Liver (tissue), 9 donors: ENCODE measurements around the gene TAP1. TPM values are rescaled to one million over a fixed set of nuclear protein-coding genes. Genes with fewer than 3 reads are reported as not detected.

Source experiments
- DNase-seq: peaks from one replicate; pipeline ENCODE4 v3.0.0-alpha.2; 2017; ENCODE audit warnings: low spot score
- H3K27ac ChIP-seq, 2 donors: one replicate each; pipeline ENCODE4 v1.7.0; 2013; ENCODE audit warnings: inconsistent platforms in 2 of 2, low read length in 2 of 2, control low read depth in 1 of 2, low read depth in 1 of 2, mild to moderate bottlenecking in 1 of 2
- H3K27me3 ChIP-seq, 4 donors: one replicate each; pipeline versions ENCODE4 v1.6.1 to v1.7.0; 2013; ENCODE audit warnings: low read length in 3 of 4, inconsistent platforms in 1 of 4, mild to moderate bottlenecking in 1 of 4, moderate library complexity in 1 of 4; ENCODE audit not compliant: control insufficient read depth in 4 of 4, insufficient read depth in 4 of 4
- H3K36me3 ChIP-seq, 4 donors: one replicate each; pipeline versions ENCODE4 v1.6.1 to v1.7.0; 2013; ENCODE audit warnings: low read length in 3 of 4, mild to moderate bottlenecking in 3 of 4, low read depth in 1 of 4, moderate library complexity in 1 of 4; ENCODE audit not compliant: control insufficient read depth in 4 of 4, insufficient read depth in 3 of 4
- H3K4me1 ChIP-seq, 4 donors: one replicate each; pipeline versions ENCODE4 v1.6.1 to v1.7.0; 2013; ENCODE audit warnings: low read length in 3 of 4, mild to moderate bottlenecking in 3 of 4, moderate library complexity in 1 of 4; ENCODE audit not compliant: control insufficient read depth in 4 of 4, insufficient read depth in 4 of 4
- H3K4me3 ChIP-seq, 3 donors: one replicate each; pipeline versions ENCODE4 v1.6.1 to v1.7.0; 2013; ENCODE audit warnings: low read length in 3 of 3, control low read depth in 1 of 3, low read depth in 1 of 3, mild to moderate bottlenecking in 1 of 3
- H3K9ac ChIP-seq, 2 donors: one replicate each; pipeline ENCODE4 v1.7.0; 2013; ENCODE audit warnings: low read length in 2 of 2, mild to moderate bottlenecking in 2 of 2, moderate library complexity in 2 of 2, control low read depth in 1 of 2, low read depth in 1 of 2
- H3K9me3 ChIP-seq, 4 donors: one replicate each; pipeline versions ENCODE4 v1.6.1 to v1.7.0; 2013; ENCODE audit warnings: low read length in 3 of 4; ENCODE audit not compliant: control insufficient read depth in 4 of 4
- ATF3 ChIP-seq: IDR thresholded peaks from 2 replicates; pipeline ENCODE4 v1.6.1; 2016; ENCODE audit warnings: antibody characterized with exemption
- GABPA ChIP-seq, 2 donors: IDR thresholded peaks in 1 of 2; conservative IDR thresholded peaks in 1 of 2; 2 replicates each; pipeline ENCODE4 v1.6.1; 2016; ENCODE audit warnings: antibody characterized with exemption in 2 of 2, mild to moderate bottlenecking in 1 of 2, moderate library complexity in 1 of 2
- MAX ChIP-seq: IDR thresholded peaks from 2 replicates; pipeline ENCODE4 v1.6.1; 2016; ENCODE audit warnings: antibody characterized with exemption
- REST ChIP-seq: IDR thresholded peaks from 2 replicates; pipeline ENCODE4 v1.6.1; 2016; ENCODE audit warnings: antibody characterized with exemption, mild to moderate bottlenecking
- RXRA ChIP-seq, 2 donors: IDR thresholded peaks; 2 replicates each; pipeline ENCODE4 v1.6.1; 2017 to 2018; ENCODE audit warnings: antibody characterized with exemption in 2 of 2, mild to moderate bottlenecking in 1 of 2
- SP1 ChIP-seq: IDR thresholded peaks from 2 replicates; pipeline ENCODE4 v1.6.1; 2018; ENCODE audit warnings: antibody characterized with exemption, mild to moderate bottlenecking
- WGBS: extraction: QIAGEN DNeasy Blood & Tissue Kit; methylation state at CpG from one replicate; pipeline ENCODE4 v1.1.7; 2013; 5-methylcytosine and 5-hydroxymethylcytosine counted together
- polyA plus RNA-seq, 2 donors: library from polyadenylated mRNA; stranded (reverse) in 1 of 2; unstranded in 1 of 2; fragments of 200-250 nt in 1 of 2; fragments of >200 nt in 1 of 2; fragmentation: Nextera tagmentation in 1 of 2; extraction: Ambion mirVana in 1 of 2; gene quantifications; one replicate each; pipeline versions ENCODE4 v1.2.1 to v1.2.3, GENCODE V29; 2013 to 2015
- total RNA-seq, 2 donors: library from RNA; depleted of rRNA; stranded (reverse); fragments of >200 nt; gene quantifications; one replicate each; pipeline ENCODE4 v1.2.3, GENCODE V29; 2014
- TF ChIP-seq, protein P1 (sequence below): IDR thresholded peaks from 2 replicates; pipeline ENCODE4 v1.6.1; 2016; ENCODE audit warnings: antibody characterized with exemption
- donor health status: healthy.
- donor health status: healthy.
- donor health status: healthy.
- donor health status: healthy.
- donor health status: healthy.

TAP1 gene
- total and polyA plus RNA-seq, 4 donors, result 9.8 to 18.2 (median 12.3) TPM

GRCh38 chr6:32867554-32868256 lies 14.2 kb upstream of the TAP1 start (continued):
- TF ChIP-seq REST, result no peak
- no peak for TF ChIP-seq RXRA (IDR thresholded peaks at IDR 0.05)
- TF ChIP-seq SP1, result no peak
- TF ChIP-seq GABPA (IDR thresholded peaks at IDR 0.05 in 1 of 2, conservative IDR thresholded peaks at IDR 0.05 in 1 of 2), result no peak

GRCh38 chr6:32867022-32867477 lies 13.5 kb upstream of the TAP1 start:
- H3K27ac ChIP-seq, result no peak overlapping the region
- DNase-seq, result no peak
- H3K27me3 ChIP-seq, result no peaks in the 10 kb centered on the region
- no peaks in the 10 kb centered on the region for H3K36me3 ChIP-seq
- H3K9ac ChIP-seq, result no peak overlapping the region
- no peaks in the 10 kb centered on the region for H3K4me1 ChIP-seq
- 69% methylated on average over 3 of the region's 3 CpGs for WGBS
- TF ChIP-seq ATF3, result no peak
- TF ChIP-seq, protein P1, sequence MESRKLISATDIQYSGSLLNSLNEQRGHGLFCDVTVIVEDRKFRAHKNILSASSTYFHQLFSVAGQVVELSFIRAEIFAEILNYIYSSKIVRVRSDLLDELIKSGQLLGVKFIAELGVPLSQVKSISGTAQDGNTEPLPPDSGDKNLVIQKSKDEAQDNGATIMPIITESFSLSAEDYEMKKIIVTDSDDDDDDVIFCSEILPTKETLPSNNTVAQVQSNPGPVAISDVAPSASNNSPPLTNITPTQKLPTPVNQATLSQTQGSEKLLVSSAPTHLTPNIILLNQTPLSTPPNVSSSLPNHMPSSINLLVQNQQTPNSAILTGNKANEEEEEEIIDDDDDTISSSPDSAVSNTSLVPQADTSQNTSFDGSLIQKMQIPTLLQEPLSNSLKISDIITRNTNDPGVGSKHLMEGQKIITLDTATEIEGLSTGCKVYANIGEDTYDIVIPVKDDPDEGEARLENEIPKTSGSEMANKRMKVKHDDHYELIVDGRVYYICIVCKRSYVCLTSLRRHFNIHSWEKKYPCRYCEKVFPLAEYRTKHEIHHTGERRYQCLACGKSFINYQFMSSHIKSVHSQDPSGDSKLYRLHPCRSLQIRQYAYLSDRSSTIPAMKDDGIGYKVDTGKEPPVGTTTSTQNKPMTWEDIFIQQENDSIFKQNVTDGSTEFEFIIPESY, result no peak
- no peaks in the 10 kb centered on the region for H3K9me3 ChIP-seq
- H3K4me3 ChIP-seq, result no peak overlapping the region

DNA sequence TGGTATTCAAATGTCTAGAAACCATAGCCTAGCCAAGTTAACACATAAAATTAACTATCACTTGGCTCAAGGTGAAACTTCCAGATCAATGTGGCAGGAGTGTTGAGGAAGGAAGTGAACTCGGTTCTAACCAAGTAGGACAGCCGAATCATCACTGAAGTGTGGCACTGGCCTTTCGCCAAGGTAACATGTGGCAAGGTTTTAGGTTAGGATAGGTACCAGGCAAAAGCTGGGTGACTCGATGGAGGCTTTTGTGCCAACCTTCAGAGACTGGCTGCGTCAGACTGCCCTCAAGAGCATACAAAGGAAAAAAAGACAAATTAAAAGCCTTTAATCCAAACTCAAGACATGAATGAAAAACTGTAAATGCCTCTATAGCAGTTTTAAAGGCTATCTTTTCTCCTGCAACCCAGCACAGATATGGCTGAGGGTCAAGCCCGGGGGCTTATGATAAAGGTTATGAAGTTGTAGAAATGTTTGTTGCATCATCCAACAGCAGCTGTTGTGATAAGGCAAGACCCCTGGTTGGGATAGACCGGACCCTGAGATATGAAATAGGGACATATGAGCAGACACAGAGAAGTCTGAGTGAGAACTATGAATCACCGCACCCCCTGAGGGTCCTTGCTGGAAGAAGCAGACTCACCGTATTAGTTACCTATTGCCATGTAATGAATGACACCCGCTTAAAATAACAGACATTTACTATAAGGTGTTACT lies 12.4 kb upstream of the TAP1 start:
- WGBS, result 70% methylated on average over 10 of the region's 10 CpGs
- Histone ChIP-seq H3K4me1 (peaks cover 0 to 2% (median 0%) of the 10 kb centered on the region in 4 donors), H3K27me3 (no peaks in the 10 kb centered on the region), H3K9ac (no peak overlapping the region), H3K27ac (no peak overlapping the region), H3K36me3 (peaks cover 0 to 2% (median 0%) of the 10 kb centered on the region in 4 donors), H3K9me3 (no peaks in the 10 kb centered on the region), H3K4me3 (no peak overlapping the region)
- TF ChIP-seq MAX, result no peak
- no peak for TF ChIP-seq RXRA (IDR thresholded peaks at IDR 0.05)
- no peak for DNase-seq
